ENCODE data around the gene ZNF750.

ZNF750 gene

GRCh38 chr17:82849076-82849945 is 9.5 kb upstream of the ZNF750 start:
- Histone ChIP-seq H3K9ac (ENCODE audit: low read depth, low read length) (no peak overlapping the region), H3K36me3 (ENCODE audit: insufficient read depth, low read depth, low read length) (peaks cover 18% of the 10 kb centered on the region; the same call in 1 of the 2 replicates), H3K27me3 (ENCODE audit: insufficient read depth, low read length) (no peaks in the 10 kb centered on the region), H3K4me3 (ENCODE audit: low read length) (no peak overlapping the region), H3K9me3 (ENCODE audit: insufficient read depth, low read depth, low read length) (no peaks in the 10 kb centered on the region; the same call in 1 of the 2 replicates), H3K27ac (ENCODE audit: low read length) (no peak overlapping the region), H3K4me1 (ENCODE audit: insufficient read depth, low read length) (no peaks in the 10 kb centered on the region)

- Histone ChIP-seq H3K4me3 (ENCODE audit: low read length) (no peak overlapping the region), H3K9ac (ENCODE audit: low read depth, low read length) (no peak overlapping the region), H3K27ac (ENCODE audit: low read length) (no peak overlapping the region), H3K27me3 (ENCODE audit: insufficient read depth, low read length) (no peaks in the 10 kb centered on the region), H3K4me1 (ENCODE audit: insufficient read depth, low read length) (no peaks in the 10 kb centered on the region), H3K36me3 (ENCODE audit: insufficient read depth, low read depth, low read length) (peaks cover 10% of the 10 kb centered on the region; the same call in 1 of the 2 replicates), H3K9me3 (ENCODE audit: insufficient read depth, low read depth, low read length) (no peaks in the 10 kb centered on the region; the same call in 1 of the 2 replicates)
These were observed 8.3 kb upstream of the ZNF750 start for GRCh38 chr17:82848022-82848592.

GRCh38 chr17:82846061-82846691 is 6.4 kb upstream of the ZNF750 start:
- no peak overlapping the region for H3K4me3 ChIP-seq (ENCODE audit: low read length)
- no peak overlapping the region for H3K27ac ChIP-seq (ENCODE audit: low read length)

GRCh38 chr17:82845163-82845807 is 5.5 kb upstream of the ZNF750 start:
- H3K36me3 ChIP-seq (ENCODE audit: insufficient read depth, low read depth, low read length) = peaks cover 10% of the 10 kb centered on the region; the same call in 1 of the 2 replicates
- H3K27ac ChIP-seq (ENCODE audit: low read length) = no peak overlapping the region
- H3K4me1 ChIP-seq (ENCODE audit: insufficient read depth, low read length) = peaks cover 3% of the 10 kb centered on the region; the same call in 1 of the 2 replicates
- H3K27me3 ChIP-seq (ENCODE audit: insufficient read depth, low read length) = no peaks in the 10 kb centered on the region
- no peak overlapping the region for H3K9ac ChIP-seq (ENCODE audit: low read depth, low read length)
- H3K9me3 ChIP-seq (ENCODE audit: insufficient read depth, low read depth, low read length) = no peaks in the 10 kb centered on the region; the same call in 1 of the 2 replicates
- H3K4me3 ChIP-seq (ENCODE audit: low read length) = no peak overlapping the region

More at GRCh38 chr17:82846061-82846691, 6.4 kb upstream of the ZNF750 start:
- Histone ChIP-seq H3K9me3 (ENCODE audit: insufficient read depth, low read depth, low read length) (no peaks in the 10 kb centered on the region; the same call in 1 of the 2 replicates), H3K27me3 (ENCODE audit: insufficient read depth, low read length) (no peaks in the 10 kb centered on the region), H3K4me1 (ENCODE audit: insufficient read depth, low read length) (no peaks in the 10 kb centered on the region), H3K9ac (ENCODE audit: low read depth, low read length) (no peak overlapping the region), H3K36me3 (ENCODE audit: insufficient read depth, low read depth, low read length) (peaks cover 10% of the 10 kb centered on the region; the same call in 1 of the 2 replicates)

GRCh38 chr17:82844796-82845162 is 5.0 kb upstream of the ZNF750 start:
- no peaks in the 10 kb centered on the region; the same call in 1 of the 2 replicates for H3K9me3 ChIP-seq (ENCODE audit: insufficient read depth, low read depth, low read length)
- H3K4me1 ChIP-seq (ENCODE audit: insufficient read depth, low read length) = peaks cover 8% of the 10 kb centered on the region; the same call in 1 of the 2 replicates
- no peaks in the 10 kb centered on the region for H3K27me3 ChIP-seq (ENCODE audit: insufficient read depth, low read length)
- peaks cover 10% of the 10 kb centered on the region; the same call in 1 of the 2 replicates for H3K36me3 ChIP-seq (ENCODE audit: insufficient read depth, low read depth, low read length)
- no peak overlapping the region for H3K4me3 ChIP-seq (ENCODE audit: low read length)
- H3K9ac ChIP-seq (ENCODE audit: low read depth, low read length) = no peak overlapping the region
- H3K27ac ChIP-seq (ENCODE audit: low read length) = no peak overlapping the region

- Histone ChIP-seq H3K9ac (ENCODE audit: low read depth, low read length) (no peak overlapping the region), H3K9me3 (ENCODE audit: insufficient read depth, low read depth, low read length) (no peaks in the 10 kb centered on the region), H3K4me1 (ENCODE audit: insufficient read depth, low read length) (peaks cover 11% of the 10 kb centered on the region; the same call in 1 of the 2 replicates), H3K4me3 (ENCODE audit: low read length) (no peak overlapping the region), H3K36me3 (ENCODE audit: insufficient read depth, low read depth, low read length) (peaks cover 4% of the 10 kb centered on the region; the same call in 1 of the 2 replicates), H3K27me3 (ENCODE audit: insufficient read depth, low read length) (no peaks in the 10 kb centered on the region), H3K27ac (ENCODE audit: low read length) (no peak overlapping the region)
These were observed 4.3 kb upstream of the ZNF750 start for GRCh38 chr17:82843904-82844680.

GRCh38 chr17:82841921-82842596 is 2.2 kb upstream of the ZNF750 start:
- Histone ChIP-seq H3K4me3 (ENCODE audit: low read length) (no peak overlapping the region), H3K9ac (ENCODE audit: low read depth, low read length) (no peak overlapping the region), H3K4me1 (ENCODE audit: insufficient read depth, low read length) (peaks cover 16% of the 10 kb centered on the region), H3K9me3 (ENCODE audit: insufficient read depth, low read depth, low read length) (no peaks in the 10 kb centered on the region), H3K27ac (ENCODE audit: low read length) (no peak overlapping the region), H3K27me3 (ENCODE audit: insufficient read depth, low read length) (no peaks in the 10 kb centered on the region), H3K36me3 (ENCODE audit: insufficient read depth, low read depth, low read length) (peaks cover 11% of the 10 kb centered on the region; the same call in 1 of the 2 replicates)

- H3K4me1 ChIP-seq (ENCODE audit: insufficient read depth, low read length) = peaks cover 16% of the 10 kb centered on the region
- no peak overlapping the region for H3K27ac ChIP-seq (ENCODE audit: low read length)
- no peaks in the 10 kb centered on the region for H3K9me3 ChIP-seq (ENCODE audit: insufficient read depth, low read depth, low read length)
- H3K9ac ChIP-seq (ENCODE audit: low read depth, low read length) = no peak overlapping the region
- H3K27me3 ChIP-seq (ENCODE audit: insufficient read depth, low read length) = no peaks in the 10 kb centered on the region
- H3K36me3 ChIP-seq (ENCODE audit: insufficient read depth, low read depth, low read length) = peaks cover 17% of the 10 kb centered on the region
- H3K4me3 ChIP-seq (ENCODE audit: low read length) = no peak overlapping the region
These were observed 609 bp upstream of the ZNF750 start for GRCh38 chr17:82840431-82840831.

- H3K36me3 ChIP-seq (ENCODE audit: insufficient read depth, low read depth, low read length) = peaks cover 19% of the 10 kb centered on the region
- H3K27me3 ChIP-seq (ENCODE audit: insufficient read depth, low read length) = no peaks in the 10 kb centered on the region
- no peak overlapping the region for H3K4me3 ChIP-seq (ENCODE audit: low read length)
- no peak overlapping the region for H3K27ac ChIP-seq (ENCODE audit: low read length)
- H3K9me3 ChIP-seq (ENCODE audit: insufficient read depth, low read depth, low read length) = no peaks in the 10 kb centered on the region
- H3K9ac ChIP-seq (ENCODE audit: low read depth, low read length) = no peak overlapping the region
- peaks cover 16% of the 10 kb centered on the region for H3K4me1 ChIP-seq (ENCODE audit: insufficient read depth, low read length)
These were observed 1.3 kb downstream of the ZNF750 start for GRCh38 chr17:82838386-82839063.

All from iPS-20b (cell line).